ENCODE results near the gene FMO4. TPM values are rescaled to one million over a fixed set of nuclear protein-coding genes. Genes with fewer than 3 reads are reported as not detected.
"Not testable (repeated sequence)": the region's sequence is repeated elsewhere in the genome, so short reads cannot be mapped to it uniquely, and the experiment has no call there.

Gene FMO4
- total RNA-seq (2014; rRNA removed; shearing (Covaris generic)), result 1.7 and 2.6 TPM in 2 replicates

- no peaks in the 10 kb centered on the region; the same call in 1 of the 2 replicates for H3K27me3 ChIP-seq (ENCODE audit: control insufficient read depth, insufficient read depth, low read length)
- peak; percentile 65 for DNase-seq
Observed at GRCh38 chr1:171313835-171314320, at the start of gene FMO4. Gene FMO4, plus strand, starts transcription at chr1:171314183. Its CDS starts 5,643 bp downstream, at chr1:171319826.

GRCh38 chr1:171265686-171266085 lies 48.3 kb upstream of the FMO4 start:
- no peaks in the 10 kb centered on the region for H3K27me3 ChIP-seq (ENCODE audit: control insufficient read depth, insufficient read depth, low read length)
- H3K4me3 ChIP-seq (ENCODE audit: insufficient read depth, low read depth, low read length), result no peak overlapping the region
- no peaks in the 10 kb centered on the region for H3K36me3 ChIP-seq (replicated peaks; ENCODE audit: control insufficient read depth, insufficient read depth, low read length)
- DNase-seq, result no peak

More at GRCh38 chr1:171313835-171314320, at the start of gene FMO4:
- Histone ChIP-seq H3K36me3 (replicated peaks; ENCODE audit: control insufficient read depth, insufficient read depth, low read length) (no peaks in the 10 kb centered on the region), H3K4me3 (ENCODE audit: insufficient read depth, low read depth, low read length) (no peak within 1 kb of the TSS)

- DNase-seq, result no peak
- Histone ChIP-seq H3K4me3 (ENCODE audit: insufficient read depth, low read depth, low read length) (no peak overlapping the region), H3K27me3 (ENCODE audit: control insufficient read depth, insufficient read depth, low read length) (no peaks in the 10 kb centered on the region), H3K36me3 (replicated peaks; ENCODE audit: control insufficient read depth, insufficient read depth, low read length) (no peaks in the 10 kb centered on the region)
Observed at GRCh38 chr1:171266930-171267329, 47.1 kb upstream of the FMO4 start.

- no peaks in the 10 kb centered on the region for H3K27me3 ChIP-seq (ENCODE audit: control insufficient read depth, insufficient read depth, low read length)
- no peaks in the 10 kb centered on the region for H3K36me3 ChIP-seq (replicated peaks; ENCODE audit: control insufficient read depth, insufficient read depth, low read length)
- H3K4me3 ChIP-seq (ENCODE audit: insufficient read depth, low read depth, low read length), result no peak overlapping the region
- DNase-seq, result no peak
Observed at GRCh38 chr1:171267391-171267790, 46.6 kb upstream of the FMO4 start.

GRCh38 chr1:171270806-171271205 lies 43.2 kb upstream of the FMO4 start:
- Histone ChIP-seq H3K4me3 (ENCODE audit: insufficient read depth, low read depth, low read length) (no peak overlapping the region), H3K36me3 (replicated peaks; ENCODE audit: control insufficient read depth, insufficient read depth, low read length) (no peaks in the 10 kb centered on the region), H3K27me3 (ENCODE audit: control insufficient read depth, insufficient read depth, low read length) (no peaks in the 10 kb centered on the region)
- DNase-seq, result no peak

- no peak for DNase-seq
- Histone ChIP-seq H3K4me3 (ENCODE audit: insufficient read depth, low read depth, low read length) (no peak overlapping the region), H3K36me3 (replicated peaks; ENCODE audit: control insufficient read depth, insufficient read depth, low read length) (no peaks in the 10 kb centered on the region)
Observed at GRCh38 chr1:171277534-171277933, 36.4 kb upstream of the FMO4 start.

GRCh38 chr1:171279234-171279633 lies 34.7 kb upstream of the FMO4 start:
- H3K4me3 ChIP-seq (ENCODE audit: insufficient read depth, low read depth, low read length), result no peak overlapping the region
- no peak for DNase-seq
- H3K27me3 ChIP-seq (ENCODE audit: control insufficient read depth, insufficient read depth, low read length), result no peaks in the 10 kb centered on the region
- no peaks in the 10 kb centered on the region for H3K36me3 ChIP-seq (replicated peaks; ENCODE audit: control insufficient read depth, insufficient read depth, low read length)

More at GRCh38 chr1:171277534-171277933, 36.4 kb upstream of the FMO4 start:
- H3K27me3 ChIP-seq (ENCODE audit: control insufficient read depth, insufficient read depth, low read length), result no peaks in the 10 kb centered on the region

GRCh38 chr1:171279678-171280077 lies 34.3 kb upstream of the FMO4 start:
- Histone ChIP-seq H3K36me3 (replicated peaks; ENCODE audit: control insufficient read depth, insufficient read depth, low read length) (no peaks in the 10 kb centered on the region), H3K27me3 (ENCODE audit: control insufficient read depth, insufficient read depth, low read length) (no peaks in the 10 kb centered on the region), H3K4me3 (ENCODE audit: insufficient read depth, low read depth, low read length) (no peak overlapping the region)
- no peak for DNase-seq

- Histone ChIP-seq H3K27me3 (ENCODE audit: control insufficient read depth, insufficient read depth, low read length) (no peaks in the 10 kb centered on the region), H3K36me3 (replicated peaks; ENCODE audit: control insufficient read depth, insufficient read depth, low read length) (no peaks in the 10 kb centered on the region), H3K4me3 (ENCODE audit: insufficient read depth, low read depth, low read length) (no peak overlapping the region)
- DNase-seq, result no peak
Observed at GRCh38 chr1:171280599-171280998, 33.4 kb upstream of the FMO4 start.

- Histone ChIP-seq H3K36me3 (replicated peaks; ENCODE audit: control insufficient read depth, insufficient read depth, low read length) (no peaks in the 10 kb centered on the region), H3K27me3 (ENCODE audit: control insufficient read depth, insufficient read depth, low read length) (no peaks in the 10 kb centered on the region), H3K4me3 (ENCODE audit: insufficient read depth, low read depth, low read length) (no peak overlapping the region)
- DNase-seq, result no peak
Observed at GRCh38 chr1:171286032-171286705, 27.8 kb upstream of the FMO4 start.

- Histone ChIP-seq H3K4me3 (ENCODE audit: insufficient read depth, low read depth, low read length) (no peak overlapping the region), H3K27me3 (ENCODE audit: control insufficient read depth, insufficient read depth, low read length) (no peaks in the 10 kb centered on the region), H3K36me3 (replicated peaks; ENCODE audit: control insufficient read depth, insufficient read depth, low read length) (no peaks in the 10 kb centered on the region)
- DNase-seq, result no peak
Observed at GRCh38 chr1:171290621-171291020, 23.4 kb upstream of the FMO4 start.

GRCh38 chr1:171292799-171293198 lies 21.2 kb upstream of the FMO4 start:
- DNase-seq, result no peak
- no peaks in the 10 kb centered on the region for H3K27me3 ChIP-seq (ENCODE audit: control insufficient read depth, insufficient read depth, low read length)
- H3K4me3 ChIP-seq (ENCODE audit: insufficient read depth, low read depth, low read length), result no peak overlapping the region
- no peaks in the 10 kb centered on the region for H3K36me3 ChIP-seq (replicated peaks; ENCODE audit: control insufficient read depth, insufficient read depth, low read length)

GRCh38 chr1:171295383-171295782 lies 18.6 kb upstream of the FMO4 start:
- not testable (repeated sequence) for DNase-seq; H3K4me3 ChIP-seq (ENCODE audit: insufficient read depth, low read depth, low read length); H3K27me3 ChIP-seq (ENCODE audit: control insufficient read depth, insufficient read depth, low read length); H3K36me3 ChIP-seq (replicated peaks; ENCODE audit: control insufficient read depth, insufficient read depth, low read length)

GRCh38 chr1:171295821-171296220 lies 18.2 kb upstream of the FMO4 start:
- H3K36me3 ChIP-seq (replicated peaks; ENCODE audit: control insufficient read depth, insufficient read depth, low read length), result no peaks in the 10 kb centered on the region
- no peak for DNase-seq
- H3K4me3 ChIP-seq (ENCODE audit: insufficient read depth, low read depth, low read length), result no peak overlapping the region
- H3K27me3 ChIP-seq (ENCODE audit: control insufficient read depth, insufficient read depth, low read length), result no peaks in the 10 kb centered on the region

- no peak overlapping the region for H3K4me3 ChIP-seq (ENCODE audit: insufficient read depth, low read depth, low read length)
- H3K36me3 ChIP-seq (replicated peaks; ENCODE audit: control insufficient read depth, insufficient read depth, low read length), result no peaks in the 10 kb centered on the region
Observed at GRCh38 chr1:171296897-171297296, 17.1 kb upstream of the FMO4 start.

More at GRCh38 chr1:171296897-171297296, 17.1 kb upstream of the FMO4 start:
- DNase-seq, result no peak
- H3K27me3 ChIP-seq (ENCODE audit: control insufficient read depth, insufficient read depth, low read length), result no peaks in the 10 kb centered on the region
